GM18519 (cell line): ENCODE results near the gene ZW10.
"Not testable (repeated sequence)": the region's sequence is repeated elsewhere in the genome, so short reads cannot be mapped to it uniquely, and the experiment has no call there.

Source experiments
- ATAC-seq: cut with Tn5 transposase; IDR thresholded peaks from one replicate; pipeline ENCODE4 v1.9.1; 2021; ENCODE audit warnings: mild to moderate bottlenecking, moderate library complexity; ENCODE audit not compliant: unreplicated experiment, low FRiP score

The ZW10 gene

GRCh38 chr11:113705871-113706655, 67.4 kb downstream of the ZW10 start, which contains the start of gene TMPRSS5:
Gene TMPRSS5 (minus strand): TSS chr11:113706308. CDS start chr11:113706224, 84 bp downstream.
- no peak for ATAC-seq

- not testable (repeated sequence) for ATAC-seq
These were observed 69.9 kb downstream of the ZW10 start for GRCh38 chr11:113703551-113703950.

- ATAC-seq = no peak
These were observed 72.0 kb downstream of the ZW10 start for GRCh38 chr11:113701491-113701890.

- ATAC-seq = no peak
These were observed 75.0 kb downstream of the ZW10 start for GRCh38 chr11:113698515-113698914.

- ATAC-seq = no peak
These were observed 75.6 kb downstream of the ZW10 start for GRCh38 chr11:113697756-113698407.

GRCh38 chr11:113697111-113697510, 76.4 kb downstream of the ZW10 start:
- ATAC-seq = no peak

GRCh38 chr11:113695207-113695606, 78.3 kb downstream of the ZW10 start:
- ATAC-seq = no peak

- ATAC-seq = no peak
These were observed 79.1 kb downstream of the ZW10 start for GRCh38 chr11:113694390-113694789.

- no peak for ATAC-seq
These were observed 80.5 kb downstream of the ZW10 start for GRCh38 chr11:113693030-113693429.

- ATAC-seq = no peak
These were observed 82.6 kb downstream of the ZW10 start for GRCh38 chr11:113690619-113691569.

- no peak for ATAC-seq
These were observed 83.5 kb downstream of the ZW10 start for GRCh38 chr11:113689768-113690618.

- no peak for ATAC-seq
These were observed 87.7 kb downstream of the ZW10 start for GRCh38 chr11:113685654-113686359.

GRCh38 chr11:113684496-113684895, 89.0 kb downstream of the ZW10 start:
- no peak for ATAC-seq

GRCh38 chr11:113683481-113684046, 89.9 kb downstream of the ZW10 start:
- ATAC-seq = no peak
